K562 (cell line): ENCODE results near the gene ARID3A. TPM values are rescaled to one million over a fixed set of nuclear protein-coding genes. Genes with fewer than 3 reads are reported as not detected.
A peak's percentile ranks its signal among the peaks of the same experiment; 100 is the strongest.

Experiments
- ATAC-seq: fragments of 200-7000 bp; cut with Tn5 transposase; 3 replicates; pipeline ENCODE4 v1.9.1; 2020; ENCODE audit warnings: moderate library complexity
- BruUV-seq: library from RNA; stranded (reverse); fragments of 400-500 nt; replicated peaks from 2 replicates; lab custom pipeline; 2021; lab: Mats Ljungman, UMichigan
- CTCF ChIA-PET: fragments of 300-600 bp; formaldehyde crosslinking; extraction: SDS; loops from one replicate; lab custom pipeline; 2021; ENCODE audit warnings: low intra/inter-chr PET ratio; lab: Yijun Ruan, JAX
- POLR2A ChIA-PET: fragments of 300-600, 350-650 bp; sonication (Branson Sonifier 250); formaldehyde crosslinking; extraction: SDS; loops from one replicate; lab custom pipeline; 2021; ENCODE audit warnings: antibody characterized with exemption, inconsistent platforms; lab: Yijun Ruan, JAX
- DNase-seq, 4 experiments: peaks; one replicate each; pipeline versions ENCODE4 v3.0.0 to v3.0.0-alpha.2; 2011 to 2018; ENCODE audit warnings: low spot score in 3 of 4, mixed read lengths in 3 of 4; ENCODE audit errors: extremely low read depth in 1 of 4
- FAIRE-seq: peaks from 2 replicates; lab custom pipeline; 2011; peaks lifted over from hg19 to GRCh38; lab: Jason Lieb, UNC
- H2AFZ ChIP-seq: 2 replicates; pipeline ENCODE4 v1.6.0; 2011; ENCODE audit warnings: low read depth, low read length, control low read depth, inconsistent platforms
- H3K27ac ChIP-seq: fragments of 200-600 bp; 3 replicates; pipeline ENCODE4 v1.8.0; 2011; ENCODE audit warnings: low read depth, mild to moderate bottlenecking, control low read depth, inconsistent platforms, low read length, moderate library complexity, mixed read lengths; ENCODE audit errors: extremely low read depth
- H3K27me3 ChIP-seq, 2 experiments: fragments of 300-600 bp in 1 of 2; 2 replicates in 1 of 2; 3 replicates in 1 of 2; pipeline versions ENCODE4 v1.6.0 to v1.8.0; 2011; ENCODE audit warnings: inconsistent platforms in 2 of 2, low read length in 2 of 2, mild to moderate bottlenecking in 1 of 2, mixed read lengths in 1 of 2, moderate library complexity in 1 of 2; ENCODE audit not compliant: control insufficient read depth in 2 of 2, insufficient read depth in 2 of 2
- H3K36me3 ChIP-seq: fragments of 300-600 bp; 3 replicates; pipeline ENCODE4 v1.8.0; 2011; ENCODE audit warnings: mild to moderate bottlenecking, low read length, inconsistent platforms; ENCODE audit not compliant: control insufficient read depth, insufficient read depth
- H3K4me1 ChIP-seq, 2 experiments: fragments of 200-600 bp in 1 of 2; replicated peaks in 1 of 2; 2 replicates in 1 of 2; 3 replicates in 1 of 2; pipeline versions ENCODE4 v1.5.1 to v1.8.0; 2011; ENCODE audit warnings: inconsistent platforms in 2 of 2, low read length in 2 of 2, mild to moderate bottlenecking in 1 of 2, mixed read lengths in 1 of 2, moderate library complexity in 1 of 2; ENCODE audit not compliant: control insufficient read depth in 2 of 2, insufficient read depth in 2 of 2
- H3K4me2 ChIP-seq: 2 replicates; pipeline ENCODE4 v1.6.1; 2011; ENCODE audit warnings: low read length, control low read depth, inconsistent platforms, mixed read lengths; ENCODE audit not compliant: insufficient read depth
- H3K4me3 ChIP-seq: fragments of 200-600 bp; sonication (generic), shearing (Covaris generic); 2 replicates; pipeline ENCODE4 v1.5.1; 2016; ENCODE audit warnings: control low read depth, inconsistent platforms
- H3K79me2 ChIP-seq: fragments of 200-600 bp; 3 replicates; pipeline ENCODE4 v1.8.0; 2011; ENCODE audit warnings: low read length, inconsistent platforms; ENCODE audit not compliant: control insufficient read depth, insufficient read depth
- H3K9ac ChIP-seq, 2 experiments: 2 replicates each; pipeline versions ENCODE4 v1.6.0 to v1.6.1; 2011; ENCODE audit warnings: low read depth in 2 of 2, low read length in 2 of 2, control low read depth in 1 of 2, inconsistent platforms in 1 of 2, mild to moderate bottlenecking in 1 of 2, mixed read lengths in 1 of 2; ENCODE audit not compliant: insufficient read depth in 1 of 2
- H3K9me1 ChIP-seq: one replicate; pipeline ENCODE4 v1.6.0; 2011; ENCODE audit warnings: inconsistent platforms, mild to moderate bottlenecking, low read length, moderate library complexity; ENCODE audit not compliant: control insufficient read depth, insufficient read depth
- H3K9me3 ChIP-seq: replicated peaks from 2 replicates; pipeline ENCODE4 v1.5.1; 2011; ENCODE audit warnings: low read depth, low read length, inconsistent platforms; ENCODE audit not compliant: control insufficient read depth, insufficient read depth
- H4K20me1 ChIP-seq: replicated peaks from 2 replicates; pipeline ENCODE4 v1.6.1; 2011; ENCODE audit warnings: low read length, inconsistent platforms, mixed read lengths; ENCODE audit not compliant: control insufficient read depth, insufficient read depth
- KDM1A ChIP-seq, 2 experiments: fragments of 450-650 bp; IDR thresholded peaks; 2 replicates each; pipeline ENCODE4 v1.6.1; 2016; ENCODE audit warnings: mild to moderate bottlenecking in 2 of 2
- NFYB ChIP-seq: IDR thresholded peaks from 2 replicates; pipeline ENCODE4 v1.6.1; 2011; ENCODE audit warnings: mild to moderate bottlenecking, moderate library complexity; ENCODE audit not compliant: insufficient read length; ENCODE audit errors: extremely low read depth
- TEAD1 ChIP-seq, 2 experiments: fragments of 450-650 bp in 1 of 2; sonication (generic) in 1 of 2; formaldehyde crosslinking; IDR thresholded peaks; 2 replicates each; pipeline versions ENCODE4 v1.4.0 to v1.8.0; 2020 to 2022; ENCODE audit warnings: mild to moderate bottlenecking in 2 of 2, missing genetic modification reagents in 1 of 2
- TEAD4 ChIP-seq, 2 experiments: sonication (generic) in 1 of 2; formaldehyde crosslinking in 1 of 2; IDR thresholded peaks; 2 replicates each; pipeline versions ENCODE4 v1.6.1 to v1.8.0; 2012 to 2022; ENCODE audit warnings: borderline replicate concordance in 1 of 2, inconsistent platforms in 1 of 2, low read length in 1 of 2, mild to moderate bottlenecking in 1 of 2, missing genetic modification reagents in 1 of 2
- ZKSCAN8 ChIP-seq: fragments of 200-800 bp; sonication (Bioruptor generic); IDR thresholded peaks from 2 replicates; pipeline ENCODE4 v1.6.1; 2016; ENCODE audit warnings: missing genetic modification characterization, missing compliant biosample characterization
- WGBS: fragments of 100-300 bp; shearing (Covaris generic); methylation state at CpG from one replicate; pipeline ENCODE4 v1.1.6; 2016; ENCODE audit warnings: low coverage, mixed read lengths; ENCODE audit not compliant: insufficient coverage; ENCODE audit errors: missing lambda C conversion rate; 5-methylcytosine and 5-hydroxymethylcytosine counted together
- in situ Hi-C: fragments of 300-500 bp; cut with MboI; formaldehyde crosslinking; loops from 4 replicates; pipeline ENCODE4 v1.15.0; 2018; ENCODE audit warnings: inconsistent platforms, mixed read lengths
- intact Hi-C: fragments of 100-400 bp; cut with micrococcal nuclease; formaldehyde crosslinking; loops from 2 replicates; pipeline ENCODE4 v1.14.2; 2022
- polyA plus RNA-seq, 8 experiments: library from polyadenylated mRNA; depleted of rRNA in 4 of 8; stranded (reverse) in 5 of 8; unstranded in 3 of 8; fragments of >200 nt; fragmentation: Nextera tagmentation in 2 of 8; fragmentation: Illumina TruSeq in 1 of 8; extraction: Ambion mirVana in 2 of 8; extraction: Trizol in 1 of 8; gene quantifications; 2 replicates each; pipeline versions ENCODE4 v1.2.1 to v1.2.3, GENCODE V29; 2011 to 2014; ENCODE audit warnings: inconsistent platforms in 1 of 8, missing spikeins in 1 of 8
- total RNA-seq, 7 experiments: library from RNA; depleted of rRNA in 6 of 7; stranded (reverse); fragments of >200 nt in 6 of 7; fragmentation: Illumina TruSeq in 2 of 7; extraction: Trizol in 2 of 7; gene quantifications; 2 replicates each; pipeline versions ENCODE4 v1.2.1 to v1.2.3, GENCODE V29; 2011 to 2021; ENCODE audit warnings: low replicate concordance in 1 of 7
- TF ChIP-seq, protein P1 (sequence below): fragments of 250-450 bp; sonication (Bioruptor Pico); IDR thresholded peaks from 2 replicates; pipeline ENCODE4 v1.5.0; 2021; ENCODE audit warnings: mild to moderate bottlenecking, moderate library complexity
- TF ChIP-seq, protein P2 (sequence below), 2 experiments: fragments of 450-650 bp in 1 of 2; sonication (generic) in 1 of 2; formaldehyde crosslinking in 1 of 2; IDR thresholded peaks in 1 of 2; conservative IDR thresholded peaks in 1 of 2; 2 replicates each; pipeline versions ENCODE4 v1.6.1 to v1.8.1; 2016 to 2023; ENCODE audit warnings: mild to moderate bottlenecking in 2 of 2, moderate library complexity in 2 of 2, inconsistent platforms in 1 of 2, missing genetic modification reagents in 1 of 2
- TF ChIP-seq, protein P3 (sequence below): fragments of 450-650 bp; formaldehyde crosslinking; IDR thresholded peaks from 2 replicates; pipeline ENCODE4 v1.4.0; 2020; ENCODE audit warnings: mild to moderate bottlenecking, moderate library complexity

ARID3A gene
- total and polyA plus RNA-seq, 9 of the 15 experiments (the other 6 are each of a cell fraction or from before 2014, with no cell fraction given): 1.4 to 118 (median 31.2) TPM

DNA sequence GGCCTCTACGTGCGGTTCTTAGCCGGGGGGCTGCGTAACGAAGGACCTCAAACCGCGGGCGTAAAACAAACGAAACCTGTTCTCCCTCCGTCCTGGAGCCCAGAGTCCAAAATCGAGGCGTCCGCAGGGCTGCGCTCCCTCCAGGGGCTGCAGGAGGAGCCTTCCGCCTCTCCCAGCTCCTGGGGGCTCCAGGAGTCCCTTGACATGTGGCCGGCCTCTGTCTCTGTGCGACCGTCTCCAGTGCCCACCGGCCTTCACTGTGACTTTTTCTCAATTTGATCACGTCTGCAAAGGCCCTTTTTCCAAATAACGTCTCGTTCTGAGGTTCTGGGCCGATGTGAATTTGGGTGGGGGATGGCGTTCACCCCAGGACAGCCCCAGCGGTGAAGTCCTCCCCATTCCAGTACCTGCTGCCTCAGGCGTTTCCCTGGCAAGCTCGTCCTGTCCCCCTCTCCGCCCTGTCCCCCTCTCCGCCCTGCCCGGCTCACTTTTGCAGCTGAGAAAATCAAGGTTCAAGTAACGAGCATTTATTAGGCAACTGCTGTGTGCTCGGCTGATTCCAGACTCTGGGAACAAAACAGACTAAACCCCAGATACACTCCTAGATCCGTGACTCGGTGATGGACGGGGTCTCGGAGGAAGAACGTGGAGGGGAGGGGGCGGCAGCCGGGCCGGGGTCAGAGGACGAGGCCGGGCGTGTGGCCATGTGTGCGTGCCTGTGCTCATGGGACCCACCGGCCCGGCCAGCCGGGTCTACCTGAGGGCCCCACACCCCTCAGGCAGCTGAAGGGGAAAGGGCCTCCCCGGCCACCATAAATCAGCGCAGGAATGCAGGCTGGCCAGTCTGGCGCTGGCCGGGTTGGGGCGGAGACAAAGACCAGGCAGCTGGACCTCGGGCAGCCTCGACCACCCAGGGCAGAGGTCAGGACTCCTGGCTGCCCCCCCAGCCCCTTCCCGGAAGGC lies 30.2 kb downstream of the ARID3A start:
- DNase-seq (no peak), FAIRE-seq (no peak), ATAC-seq (no peak)
- no peak overlapping the region for H2AFZ ChIP-seq
- ChIA-PET POLR2A (interaction anchor here (0.6 to 1.0 kb wide), 5 partner anchors 26 to 447 kb away, joined by 3 to 4 read pairs (median 3); partner anchors contain the start of gene RNU6-2), CTCF (no interaction called here)
- H4K20me1 ChIP-seq: no peaks in the 10 kb centered on the region
- H3K4me3 ChIP-seq: no peak overlapping the region
- no peaks in the 10 kb centered on the region for H3K9me1 ChIP-seq
- intact Hi-C loops: loop anchor here (2.0 kb wide), 1 partner anchor 31 kb away; no protein-coding TSS in a partner anchor
- 0 out of 2 replicates have a peak overlapping the region, but pooled peaks have one; percentile 64 for H3K4me2 ChIP-seq
- in situ Hi-C loops: no loop called here
- peak overlapping the region; percentile 96 for H3K27ac ChIP-seq
- no peaks in the 10 kb centered on the region for H3K9me3 ChIP-seq
- H3K9ac ChIP-seq: peak overlapping the region; percentile 11 to 76; a peak in 2 of 4 replicates
- no peaks in the 10 kb centered on the region for H3K27me3 ChIP-seq
- BruUV-seq: no TSS peak
- H3K36me3 ChIP-seq: peaks cover 33% of the 10 kb centered on the region; the same call in 1 of the 3 replicates
- 88% methylated on average over 47 of the region's 55 CpGs for WGBS
- peaks cover 68 to 95% of the 10 kb centered on the region in 2 experiments for H3K4me1 ChIP-seq
- H3K79me2 ChIP-seq: peaks cover 88% of the 10 kb centered on the region
- no peak for TF ChIP-seq NFYB
- TF ChIP-seq, protein P1, sequence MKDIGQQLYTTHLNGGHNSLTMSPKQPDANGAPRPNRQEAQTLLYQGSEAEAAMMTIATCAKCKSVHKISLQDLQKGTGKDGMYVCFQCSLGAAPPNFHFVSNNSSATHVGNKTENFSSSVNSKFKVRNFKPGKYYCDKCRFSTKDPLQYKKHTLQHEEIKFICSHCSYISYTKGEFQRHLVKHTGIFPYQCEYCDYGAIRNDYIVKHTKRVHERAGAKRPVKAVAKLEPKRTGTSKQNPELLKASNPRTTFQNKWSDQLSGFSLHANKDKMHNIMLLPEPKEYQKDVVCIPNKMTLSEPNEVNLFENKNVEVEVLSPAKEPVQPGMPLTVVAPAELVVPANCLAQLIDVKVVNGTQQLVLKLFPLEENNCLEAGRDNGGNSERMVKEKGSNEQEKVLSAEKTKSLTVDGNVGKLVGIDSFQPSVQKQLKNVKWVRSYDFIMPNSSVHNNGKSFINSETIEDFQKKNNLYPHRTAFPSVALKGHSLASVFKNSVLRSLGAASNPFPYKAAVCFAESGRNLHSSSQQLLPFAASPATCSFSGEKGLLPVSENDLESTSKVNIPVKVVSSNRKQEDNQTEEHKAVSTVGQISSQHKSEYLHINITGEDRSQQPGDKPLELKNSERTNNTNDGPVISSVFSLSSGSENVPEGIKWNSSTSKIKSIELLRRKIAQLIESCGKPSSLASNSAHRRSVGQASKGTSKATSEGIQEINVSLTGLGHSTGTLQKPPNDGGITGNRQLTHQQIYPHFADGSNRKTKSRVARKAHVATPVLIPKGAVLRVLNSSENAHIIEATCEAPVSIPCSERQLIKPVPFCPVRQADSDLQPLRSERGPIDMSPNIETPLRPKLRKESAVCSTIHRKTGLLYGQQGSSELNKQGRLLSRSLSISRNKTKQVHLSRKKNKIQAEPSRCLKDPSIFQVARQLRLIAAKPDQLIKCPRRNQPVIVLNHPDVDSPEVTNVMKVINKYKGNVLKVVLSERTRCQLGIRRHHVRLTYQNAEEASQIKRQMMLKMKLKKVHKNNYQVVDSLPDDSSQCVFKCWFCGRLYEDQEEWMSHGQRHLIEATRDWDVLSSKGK: no peak
- TF ChIP-seq, protein P2, sequence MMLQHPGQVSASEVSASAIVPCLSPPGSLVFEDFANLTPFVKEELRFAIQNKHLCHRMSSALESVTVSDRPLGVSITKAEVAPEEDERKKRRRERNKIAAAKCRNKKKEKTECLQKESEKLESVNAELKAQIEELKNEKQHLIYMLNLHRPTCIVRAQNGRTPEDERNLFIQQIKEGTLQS (IDR thresholded peaks at IDR 0.05): no peak
- TF ChIP-seq, protein P2 (CRISPR knock-in tag; conservative IDR thresholded peaks at IDR 0.05): no peak
- TF ChIP-seq ZKSCAN8 (CRISPR knock-in tag): peak; percentile 77; the same call in 1 of the 2 replicates
- TF ChIP-seq KDM1A (IDR thresholded peaks at IDR 0.05): peak in 1 of 2 experiments; percentile 9; a peak in 1 of 4 replicates
- TF ChIP-seq, protein P3, sequence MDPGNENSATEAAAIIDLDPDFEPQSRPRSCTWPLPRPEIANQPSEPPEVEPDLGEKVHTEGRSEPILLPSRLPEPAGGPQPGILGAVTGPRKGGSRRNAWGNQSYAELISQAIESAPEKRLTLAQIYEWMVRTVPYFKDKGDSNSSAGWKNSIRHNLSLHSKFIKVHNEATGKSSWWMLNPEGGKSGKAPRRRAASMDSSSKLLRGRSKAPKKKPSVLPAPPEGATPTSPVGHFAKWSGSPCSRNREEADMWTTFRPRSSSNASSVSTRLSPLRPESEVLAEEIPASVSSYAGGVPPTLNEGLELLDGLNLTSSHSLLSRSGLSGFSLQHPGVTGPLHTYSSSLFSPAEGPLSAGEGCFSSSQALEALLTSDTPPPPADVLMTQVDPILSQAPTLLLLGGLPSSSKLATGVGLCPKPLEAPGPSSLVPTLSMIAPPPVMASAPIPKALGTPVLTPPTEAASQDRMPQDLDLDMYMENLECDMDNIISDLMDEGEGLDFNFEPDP (CRISPR knock-in tag): no peak
- no peak for TF ChIP-seq TEAD4 (IDR thresholded peaks at IDR 0.05; ENCODE audit: low read length)
- 0 out of 2 replicates have a peak, but pooled peaks have one; percentile 16 for TF ChIP-seq TEAD4 (CRISPR knock-in tag; IDR thresholded peaks at IDR 0.05; ENCODE audit: borderline replicate concordance)
- peak in 1 of 2 experiments; percentile 56; a peak in 1 of 4 replicates for TF ChIP-seq TEAD1 (CRISPR knock-in tag; IDR thresholded peaks at IDR 0.05)
